HL-60 (cell line): ENCODE measurements around the gene MYH9.

Source experiments
- DNase-seq, 2 experiments: peaks; one replicate each; pipeline ENCODE4 v3.0.0-alpha.2; 2010 to 2020; ENCODE audit warnings: low read depth in 1 of 2, low spot score in 1 of 2
- H3K27ac ChIP-seq: fragments of 250-450 bp; sonication (Bioruptor Pico); replicated peaks from 2 replicates; pipeline ENCODE4 v1.5.1; 2020; ENCODE audit warnings: mild to moderate bottlenecking, moderate library complexity
- H3K27me3 ChIP-seq: fragments of 250-450 bp; sonication (Bioruptor Pico); 2 replicates; pipeline ENCODE4 v1.5.1; 2021; ENCODE audit warnings: mild to moderate bottlenecking, moderate library complexity; ENCODE audit not compliant: insufficient read depth, poor library complexity, severe bottlenecking
- H3K4me3 ChIP-seq: replicated peaks from 2 replicates; pipeline ENCODE4 v1.5.1; 2011; ENCODE audit warnings: mild to moderate bottlenecking, control low read depth, low read length; ENCODE audit not compliant: insufficient read depth
- GABPA ChIP-seq: IDR thresholded peaks from 2 replicates; pipeline ENCODE4 v1.6.1; 2012; ENCODE audit warnings: low read depth
- POLR2AphosphoS5 ChIP-seq: IDR thresholded peaks from 2 replicates; pipeline ENCODE4 v1.6.1; 2012; ENCODE audit warnings: low read depth
- SPI1 ChIP-seq: IDR thresholded peaks from 2 replicates; pipeline ENCODE4 v1.6.1; 2012; ENCODE audit warnings: low read depth, mild to moderate bottlenecking, borderline replicate concordance
- TF ChIP-seq, protein P1 (sequence below): IDR thresholded peaks from 2 replicates; pipeline ENCODE4 v1.6.1; 2012; ENCODE audit warnings: low read depth; ENCODE audit not compliant: insufficient replicate concordance
- TF ChIP-seq, protein P2 (sequence below): IDR thresholded peaks from one replicate; pipeline ENCODE4 v1.5.1; 2011; ENCODE audit warnings: low read length, control low read depth, inconsistent platforms; ENCODE audit not compliant: insufficient read depth

The MYH9 gene

DNA sequence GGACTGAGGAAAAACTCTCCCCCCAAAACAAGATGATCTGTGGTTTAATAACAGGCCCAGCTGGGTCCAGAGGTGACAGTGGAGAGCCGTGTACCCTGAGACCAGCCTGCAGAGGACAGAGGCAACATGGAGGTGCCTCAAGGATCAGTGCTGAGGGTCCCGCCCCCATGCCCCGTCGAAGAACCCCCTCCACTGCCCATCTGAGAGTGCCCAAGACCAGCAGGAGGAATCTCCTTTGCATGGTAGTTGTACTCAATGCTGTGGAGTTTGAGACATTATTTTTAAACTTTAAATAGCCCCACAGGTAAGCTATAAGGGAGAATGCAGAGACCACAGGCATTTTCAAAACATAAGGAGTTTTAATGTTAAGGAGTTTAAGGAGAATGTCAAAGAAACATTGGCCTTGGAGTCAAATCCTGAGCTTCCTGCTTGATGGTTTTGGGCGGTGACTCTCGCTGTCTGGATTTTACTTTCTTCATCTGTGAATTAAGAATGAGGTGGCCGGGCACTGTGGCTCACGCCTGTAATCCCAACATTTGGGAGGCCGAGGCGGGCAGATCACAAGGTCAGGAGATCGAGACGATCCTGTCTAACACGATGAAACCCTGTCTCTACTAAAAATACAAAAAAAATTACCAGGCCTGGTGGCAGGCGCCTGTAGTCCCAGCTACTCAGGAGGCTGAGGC lies 128.0 kb downstream of the MYH9 start:
- Histone ChIP-seq H3K4me3 (no peak overlapping the region), H3K27me3 (no peaks in the 10 kb centered on the region), H3K27ac (no peak overlapping the region)
- no peak for DNase-seq
- TF ChIP-seq, protein P1, sequence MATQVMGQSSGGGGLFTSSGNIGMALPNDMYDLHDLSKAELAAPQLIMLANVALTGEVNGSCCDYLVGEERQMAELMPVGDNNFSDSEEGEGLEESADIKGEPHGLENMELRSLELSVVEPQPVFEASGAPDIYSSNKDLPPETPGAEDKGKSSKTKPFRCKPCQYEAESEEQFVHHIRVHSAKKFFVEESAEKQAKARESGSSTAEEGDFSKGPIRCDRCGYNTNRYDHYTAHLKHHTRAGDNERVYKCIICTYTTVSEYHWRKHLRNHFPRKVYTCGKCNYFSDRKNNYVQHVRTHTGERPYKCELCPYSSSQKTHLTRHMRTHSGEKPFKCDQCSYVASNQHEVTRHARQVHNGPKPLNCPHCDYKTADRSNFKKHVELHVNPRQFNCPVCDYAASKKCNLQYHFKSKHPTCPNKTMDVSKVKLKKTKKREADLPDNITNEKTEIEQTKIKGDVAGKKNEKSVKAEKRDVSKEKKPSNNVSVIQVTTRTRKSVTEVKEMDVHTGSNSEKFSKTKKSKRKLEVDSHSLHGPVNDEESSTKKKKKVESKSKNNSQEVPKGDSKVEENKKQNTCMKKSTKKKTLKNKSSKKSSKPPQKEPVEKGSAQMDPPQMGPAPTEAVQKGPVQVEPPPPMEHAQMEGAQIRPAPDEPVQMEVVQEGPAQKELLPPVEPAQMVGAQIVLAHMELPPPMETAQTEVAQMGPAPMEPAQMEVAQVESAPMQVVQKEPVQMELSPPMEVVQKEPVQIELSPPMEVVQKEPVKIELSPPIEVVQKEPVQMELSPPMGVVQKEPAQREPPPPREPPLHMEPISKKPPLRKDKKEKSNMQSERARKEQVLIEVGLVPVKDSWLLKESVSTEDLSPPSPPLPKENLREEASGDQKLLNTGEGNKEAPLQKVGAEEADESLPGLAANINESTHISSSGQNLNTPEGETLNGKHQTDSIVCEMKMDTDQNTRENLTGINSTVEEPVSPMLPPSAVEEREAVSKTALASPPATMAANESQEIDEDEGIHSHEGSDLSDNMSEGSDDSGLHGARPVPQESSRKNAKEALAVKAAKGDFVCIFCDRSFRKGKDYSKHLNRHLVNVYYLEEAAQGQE: no peak
- TF ChIP-seq POLR2AphosphoS5: no peak
- no peak for TF ChIP-seq SPI1
- no peak for TF ChIP-seq GABPA
- TF ChIP-seq, protein P2, sequence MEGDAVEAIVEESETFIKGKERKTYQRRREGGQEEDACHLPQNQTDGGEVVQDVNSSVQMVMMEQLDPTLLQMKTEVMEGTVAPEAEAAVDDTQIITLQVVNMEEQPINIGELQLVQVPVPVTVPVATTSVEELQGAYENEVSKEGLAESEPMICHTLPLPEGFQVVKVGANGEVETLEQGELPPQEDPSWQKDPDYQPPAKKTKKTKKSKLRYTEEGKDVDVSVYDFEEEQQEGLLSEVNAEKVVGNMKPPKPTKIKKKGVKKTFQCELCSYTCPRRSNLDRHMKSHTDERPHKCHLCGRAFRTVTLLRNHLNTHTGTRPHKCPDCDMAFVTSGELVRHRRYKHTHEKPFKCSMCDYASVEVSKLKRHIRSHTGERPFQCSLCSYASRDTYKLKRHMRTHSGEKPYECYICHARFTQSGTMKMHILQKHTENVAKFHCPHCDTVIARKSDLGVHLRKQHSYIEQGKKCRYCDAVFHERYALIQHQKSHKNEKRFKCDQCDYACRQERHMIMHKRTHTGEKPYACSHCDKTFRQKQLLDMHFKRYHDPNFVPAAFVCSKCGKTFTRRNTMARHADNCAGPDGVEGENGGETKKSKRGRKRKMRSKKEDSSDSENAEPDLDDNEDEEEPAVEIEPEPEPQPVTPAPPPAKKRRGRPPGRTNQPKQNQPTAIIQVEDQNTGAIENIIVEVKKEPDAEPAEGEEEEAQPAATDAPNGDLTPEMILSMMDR: no peak

DNA sequence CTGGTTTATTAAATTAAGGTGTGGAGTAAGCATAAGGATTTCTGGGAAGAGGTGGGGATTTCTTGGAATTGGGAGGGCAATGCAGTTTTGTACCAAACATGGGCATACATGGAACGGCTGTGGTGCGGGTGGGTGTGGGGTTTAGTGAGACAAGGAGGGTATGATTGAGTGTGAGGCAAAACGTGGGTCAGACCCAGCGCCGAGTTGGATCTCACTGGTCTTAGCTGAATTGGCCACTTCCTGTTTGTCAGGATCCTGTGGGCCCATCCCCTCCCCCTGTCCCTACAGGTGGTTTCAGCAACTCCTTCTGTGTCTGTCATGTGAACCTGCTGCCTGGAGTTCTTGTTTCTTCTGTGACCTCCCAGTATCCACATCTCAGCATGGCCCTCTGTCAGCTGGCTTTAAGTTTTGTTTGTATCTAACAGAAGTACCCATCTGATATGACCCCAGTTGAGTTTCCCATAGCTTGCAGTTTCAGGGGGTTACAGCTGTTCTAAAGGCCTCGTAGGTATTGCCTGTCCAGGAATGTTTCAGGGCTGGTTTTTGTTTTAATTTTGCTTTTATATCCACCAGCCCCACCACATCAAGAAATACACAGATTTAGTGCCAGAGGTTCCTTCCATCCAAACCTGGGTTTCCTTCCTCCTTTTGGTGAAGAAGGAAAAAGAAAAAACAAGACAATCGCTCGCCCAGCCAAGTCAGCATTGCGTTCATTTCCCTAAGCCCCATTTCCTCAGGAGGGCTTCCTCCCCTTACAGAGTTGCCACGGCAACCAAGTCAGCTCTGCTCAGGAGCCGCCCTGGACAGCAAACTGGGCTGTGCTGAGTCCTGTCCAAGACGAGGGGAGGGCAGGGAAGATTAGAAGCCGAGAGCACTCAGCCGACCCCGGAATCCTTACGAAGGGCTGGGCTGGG lies 128.8 kb downstream of the MYH9 start:
- Histone ChIP-seq H3K4me3 (no peak overlapping the region), H3K27me3 (no peaks in the 10 kb centered on the region), H3K27ac (no peak overlapping the region)
- TF ChIP-seq, protein P2: no peak
- TF ChIP-seq POLR2AphosphoS5: no peak
- no peak; the same call in 1 of the 2 replicates for TF ChIP-seq SPI1
- TF ChIP-seq, protein P1: no peak
- no peak for TF ChIP-seq GABPA
- peak in 1 of 2 experiments; percentile 44 for DNase-seq

DNA sequence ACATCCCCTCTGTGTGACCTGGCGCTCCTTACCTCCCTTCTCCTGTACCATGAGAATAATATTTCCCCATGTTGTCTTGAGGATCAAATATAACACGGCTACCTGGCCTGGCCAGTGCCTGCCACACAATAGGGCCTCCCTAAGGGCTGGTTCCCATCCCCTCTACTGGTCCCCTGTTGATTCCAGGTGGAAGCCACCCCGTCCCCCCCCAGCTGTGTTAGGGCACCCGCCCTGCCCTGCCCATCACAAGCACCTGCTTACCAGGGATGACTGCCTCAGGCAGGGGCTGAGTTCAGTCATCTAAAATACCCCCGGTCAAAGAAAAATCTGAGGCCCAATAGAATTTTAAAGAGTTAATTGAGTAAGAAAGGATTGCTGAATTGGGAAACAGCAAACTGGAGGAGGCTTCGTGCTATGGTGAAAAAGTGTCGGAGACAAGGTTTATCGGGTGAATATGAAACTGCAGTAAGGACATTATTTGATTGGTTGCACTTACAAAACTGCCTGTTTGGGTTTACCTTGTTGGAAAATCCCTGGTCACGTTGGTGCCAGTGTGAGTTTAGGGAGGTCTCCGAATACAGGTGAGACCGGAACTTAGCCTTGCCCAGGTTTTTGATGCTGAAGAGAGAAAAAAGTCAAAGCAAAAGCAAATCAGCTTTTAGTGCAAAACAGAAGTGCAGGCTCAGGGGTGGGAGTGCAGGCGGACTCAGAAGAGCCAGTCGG lies 129.7 kb downstream of the MYH9 start:
- TF ChIP-seq SPI1: no peak
- TF ChIP-seq GABPA: no peak
- TF ChIP-seq, protein P2: no peak
- no peak for TF ChIP-seq POLR2AphosphoS5
- TF ChIP-seq, protein P1: no peak
- H3K27ac ChIP-seq: no peak overlapping the region
- DNase-seq: no peak
- H3K4me3 ChIP-seq: no peak overlapping the region
- no peaks in the 10 kb centered on the region for H3K27me3 ChIP-seq
